ENCODE data around the gene LUC7L3.

The LUC7L3 gene

GRCh38 chr17:50778988-50779387 is 59.6 kb downstream of the LUC7L3 start:
- H2AFZ ChIP-seq (ENCODE audit: low read length) = no peak overlapping the region
- H3K4me1 ChIP-seq (ENCODE audit: insufficient read depth, low read length, severe bottlenecking) = no peaks in the 10 kb centered on the region
- H4K20me1 ChIP-seq (ENCODE audit: insufficient read depth, low read length) = no peaks in the 10 kb centered on the region
- no peak overlapping the region for H3K4me2 ChIP-seq (ENCODE audit: low read length)
- H3K27me3 ChIP-seq (ENCODE audit: insufficient read depth, low read length) = no peaks in the 10 kb centered on the region
- no peaks in the 10 kb centered on the region for H3K9me3 ChIP-seq (ENCODE audit: low read length)
- no peaks in the 10 kb centered on the region for H3K9me2 ChIP-seq (ENCODE audit: low read depth, low read length)
- no peaks in the 10 kb centered on the region for H3K79me2 ChIP-seq (ENCODE audit: insufficient read depth, low read length)
- no peak for TF ChIP-seq EZH2 (IDR thresholded peaks at IDR 0.05; ENCODE audit: borderline replicate concordance, low read length)
- TF ChIP-seq CTCF (IDR thresholded peaks at IDR 0.05; ENCODE audit: low read length) = no peak
- no peak overlapping the region for H3K27ac ChIP-seq (ENCODE audit: low read depth, low read length, poor library complexity, severe bottlenecking)
- H3K36me3 ChIP-seq (ENCODE audit: insufficient read depth, low read length) = no peaks in the 10 kb centered on the region
- no peaks in the 10 kb centered on the region for H3F3A ChIP-seq (ENCODE audit: insufficient read depth, low read length)
- H3K4me3 ChIP-seq (ENCODE audit: low read depth, low read length, poor library complexity, severe bottlenecking) = no peak overlapping the region
- H3K9ac ChIP-seq (ENCODE audit: low read length) = no peak overlapping the region

- H3K9me3 ChIP-seq (ENCODE audit: low read length) = no peaks in the 10 kb centered on the region
These were observed 60.4 kb downstream of the LUC7L3 start for GRCh38 chr17:50779747-50780353.

DNA sequence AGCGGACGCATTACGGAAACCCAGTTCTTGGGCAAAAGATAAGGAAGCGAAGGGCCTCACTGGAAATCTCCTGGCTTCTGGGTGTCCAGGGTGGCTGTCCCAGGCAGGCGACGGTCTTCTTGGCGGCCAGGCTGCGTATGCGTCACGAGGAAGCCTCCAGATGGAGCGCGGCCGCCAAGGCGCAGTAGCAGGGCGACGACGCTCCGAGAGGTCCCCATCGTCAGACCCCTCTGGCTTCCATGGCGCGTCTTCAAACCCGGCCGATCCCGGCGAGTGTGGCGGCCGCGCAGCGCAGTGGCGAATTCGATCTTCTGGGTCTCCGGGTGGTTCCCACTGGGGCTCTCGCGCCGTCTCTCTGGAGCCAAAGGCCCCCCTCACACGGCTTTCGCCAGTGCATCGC is 61.8 kb downstream of the LUC7L3 start:
- no peaks in the 10 kb centered on the region for H3K27me3 ChIP-seq (ENCODE audit: insufficient read depth, low read length)
- no peaks in the 10 kb centered on the region for H3K36me3 ChIP-seq (ENCODE audit: insufficient read depth, low read length)
- no peaks in the 10 kb centered on the region for H3K79me2 ChIP-seq (ENCODE audit: insufficient read depth, low read length)
- H3K4me2 ChIP-seq (ENCODE audit: low read length) = no peak overlapping the region
- H3F3A ChIP-seq (ENCODE audit: insufficient read depth, low read length) = no peaks in the 10 kb centered on the region
- H3K9ac ChIP-seq (ENCODE audit: low read length) = no peak overlapping the region
- no peak overlapping the region for H2AFZ ChIP-seq (ENCODE audit: low read length)
- no peak overlapping the region for H3K4me3 ChIP-seq (ENCODE audit: low read depth, low read length, poor library complexity, severe bottlenecking)
- no peaks in the 10 kb centered on the region for H3K9me3 ChIP-seq (ENCODE audit: low read length)
- TF ChIP-seq CTCF (IDR thresholded peaks at IDR 0.05; ENCODE audit: low read length) = no peak
- no peak for TF ChIP-seq EZH2 (IDR thresholded peaks at IDR 0.05; ENCODE audit: borderline replicate concordance, low read length)
- no peak overlapping the region for H3K27ac ChIP-seq (ENCODE audit: low read depth, low read length, poor library complexity, severe bottlenecking)
- H3K4me1 ChIP-seq (ENCODE audit: insufficient read depth, low read length, severe bottlenecking) = no peaks in the 10 kb centered on the region
- no peaks in the 10 kb centered on the region for H3K9me2 ChIP-seq (ENCODE audit: low read depth, low read length)
- H4K20me1 ChIP-seq (ENCODE audit: insufficient read depth, low read length) = no peaks in the 10 kb centered on the region

More at GRCh38 chr17:50779747-50780353, 60.4 kb downstream of the LUC7L3 start:
- Histone ChIP-seq H3K79me2 (ENCODE audit: insufficient read depth, low read length) (no peaks in the 10 kb centered on the region), H3K36me3 (ENCODE audit: insufficient read depth, low read length) (no peaks in the 10 kb centered on the region), H3K4me1 (ENCODE audit: insufficient read depth, low read length, severe bottlenecking) (no peaks in the 10 kb centered on the region), H3K4me3 (ENCODE audit: low read depth, low read length, poor library complexity, severe bottlenecking) (no peak overlapping the region), H3K4me2 (ENCODE audit: low read length) (no peak overlapping the region), H2AFZ (ENCODE audit: low read length) (no peak overlapping the region), H3K9ac (ENCODE audit: low read length) (no peak overlapping the region), H3F3A (ENCODE audit: insufficient read depth, low read length) (no peaks in the 10 kb centered on the region), H4K20me1 (ENCODE audit: insufficient read depth, low read length) (no peaks in the 10 kb centered on the region), H3K27me3 (ENCODE audit: insufficient read depth, low read length) (no peaks in the 10 kb centered on the region), H3K27ac (ENCODE audit: low read depth, low read length, poor library complexity, severe bottlenecking) (no peak overlapping the region), H3K9me2 (ENCODE audit: low read depth, low read length) (no peaks in the 10 kb centered on the region)
- TF ChIP-seq EZH2 (IDR thresholded peaks at IDR 0.05; ENCODE audit: borderline replicate concordance, low read length) (no peak), CTCF (IDR thresholded peaks at IDR 0.05; ENCODE audit: low read length) (no peak)

Data from OCI-LY1 (cell line).